ENCODE results near the gene ZFAND3. TPM values are rescaled to one million over a fixed set of nuclear protein-coding genes. Genes with fewer than 3 reads are reported as not detected.

The ZFAND3 gene
- total RNA-seq, 1 donor from 2014 or later: 131 TPM

- H4K20me1 ChIP-seq (ENCODE audit: insufficient read depth, low read length): peaks cover 79% of the 10 kb centered on the region
- no peaks in the 10 kb centered on the region for H3K27me3 ChIP-seq (ENCODE audit: insufficient read depth, low read length)
- peaks cover 3% of the 10 kb centered on the region for H3K4me1 ChIP-seq (ENCODE audit: insufficient read depth, low read length)
- TF ChIP-seq CTCF (IDR thresholded peaks at IDR 0.05; ENCODE audit: insufficient read depth, low read depth, low read length) (no peak), EZH2 (IDR thresholded peaks at IDR 0.05; ENCODE audit: insufficient read depth, low read length) (no peak)
- Mint-ChIP-seq H3K27me3 (ENCODE audit: low read depth, unreplicated experiment) (no peaks in the 10 kb centered on the region), H3K4me1 (ENCODE audit: low read depth, unreplicated experiment) (peaks cover 33% of the 10 kb centered on the region), H3K36me3 (ENCODE audit: low read depth, unreplicated experiment) (peaks cover 3% of the 10 kb centered on the region), H3K27ac (ENCODE audit: unreplicated experiment) (no peak overlapping the region), H3K9me3 (ENCODE audit: unreplicated experiment) (no peaks in the 10 kb centered on the region), H3K4me3 (ENCODE audit: unreplicated experiment) (no peak overlapping the region)
- H2AFZ ChIP-seq (ENCODE audit: low read depth, low read length): no peak overlapping the region
- no peaks in the 10 kb centered on the region for H3K36me3 ChIP-seq (ENCODE audit: insufficient read depth, low read length)
- no peak overlapping the region for H3K9ac ChIP-seq (ENCODE audit: low read length)
- no peaks in the 10 kb centered on the region for H3K9me3 ChIP-seq (ENCODE audit: insufficient read depth, low read depth, low read length)
- peaks cover 63% of the 10 kb centered on the region for H3K79me2 ChIP-seq (ENCODE audit: insufficient read depth, low read length)
- DNase-seq (ENCODE audit: low read depth) (no peak), FAIRE-seq (no peak)
- no peak overlapping the region for H3K27ac ChIP-seq (ENCODE audit: low read depth, low read length)
- no peak overlapping the region for H3K4me3 ChIP-seq (ENCODE audit: insufficient read depth, low read depth, low read length)
- H3K4me2 ChIP-seq (ENCODE audit: low read length): no peak overlapping the region
These were observed 116.6 kb downstream of the ZFAND3 start for GRCh38 chr6:37936150-37936549.

- H3K4me2 ChIP-seq (ENCODE audit: low read length): no peak overlapping the region
- peaks cover 79% of the 10 kb centered on the region for H4K20me1 ChIP-seq (ENCODE audit: insufficient read depth, low read length)
- TF ChIP-seq EZH2 (IDR thresholded peaks at IDR 0.05; ENCODE audit: insufficient read depth, low read length) (no peak), CTCF (IDR thresholded peaks at IDR 0.05; ENCODE audit: insufficient read depth, low read depth, low read length) (no peak)
- no peak overlapping the region for H3K4me3 Mint-ChIP-seq (ENCODE audit: unreplicated experiment)
- no peak overlapping the region for H3K4me3 ChIP-seq (ENCODE audit: insufficient read depth, low read depth, low read length)
- H3K9me3 ChIP-seq (ENCODE audit: insufficient read depth, low read depth, low read length): no peaks in the 10 kb centered on the region
- H3K27ac ChIP-seq (ENCODE audit: low read depth, low read length): no peak overlapping the region
- H3K36me3 ChIP-seq (ENCODE audit: insufficient read depth, low read length): no peaks in the 10 kb centered on the region
- H3K27me3 Mint-ChIP-seq (ENCODE audit: low read depth, unreplicated experiment): no peaks in the 10 kb centered on the region
- FAIRE-seq (no peak), DNase-seq (ENCODE audit: low read depth) (no peak)
- H3K27ac Mint-ChIP-seq (ENCODE audit: unreplicated experiment): no peak overlapping the region
- H3K27me3 ChIP-seq (ENCODE audit: insufficient read depth, low read length): no peaks in the 10 kb centered on the region
- H2AFZ ChIP-seq (ENCODE audit: low read depth, low read length): no peak overlapping the region
- no peak overlapping the region for H3K9ac ChIP-seq (ENCODE audit: low read length)
- peaks cover 3% of the 10 kb centered on the region for H3K36me3 Mint-ChIP-seq (ENCODE audit: low read depth, unreplicated experiment)
- H3K9me3 Mint-ChIP-seq (ENCODE audit: unreplicated experiment): no peaks in the 10 kb centered on the region
- peaks cover 3% of the 10 kb centered on the region for H3K4me1 ChIP-seq (ENCODE audit: insufficient read depth, low read length)
- peaks cover 68% of the 10 kb centered on the region for H3K79me2 ChIP-seq (ENCODE audit: insufficient read depth, low read length)
- H3K4me1 Mint-ChIP-seq (ENCODE audit: low read depth, unreplicated experiment): peaks cover 33% of the 10 kb centered on the region
These were observed 117.4 kb downstream of the ZFAND3 start for GRCh38 chr6:37936906-37937305.

- H3K79me2 ChIP-seq (ENCODE audit: insufficient read depth, low read length): peaks cover 78% of the 10 kb centered on the region
These were observed 119.4 kb downstream of the ZFAND3 start for GRCh38 chr6:37938909-37939308.

More at GRCh38 chr6:37938909-37939308, 119.4 kb downstream of the ZFAND3 start:
- H3K27me3 ChIP-seq (ENCODE audit: insufficient read depth, low read length): no peaks in the 10 kb centered on the region
- H3K4me1 ChIP-seq (ENCODE audit: insufficient read depth, low read length): peaks cover 3% of the 10 kb centered on the region
- H3K9ac ChIP-seq (ENCODE audit: low read length): no peak overlapping the region
- H3K9me3 ChIP-seq (ENCODE audit: insufficient read depth, low read depth, low read length): no peaks in the 10 kb centered on the region
- H3K4me1 Mint-ChIP-seq (ENCODE audit: low read depth, unreplicated experiment): peaks cover 42% of the 10 kb centered on the region
- H3K4me3 Mint-ChIP-seq (ENCODE audit: unreplicated experiment): peak overlapping the region; percentile 4
- H3K4me3 ChIP-seq (ENCODE audit: insufficient read depth, low read depth, low read length): no peak overlapping the region
- no peak overlapping the region for H3K27ac ChIP-seq (ENCODE audit: low read depth, low read length)
- DNase-seq (ENCODE audit: low read depth): peak; percentile 19
- peak overlapping the region; percentile 73 for H3K27ac Mint-ChIP-seq (ENCODE audit: unreplicated experiment)
- no peaks in the 10 kb centered on the region for H3K27me3 Mint-ChIP-seq (ENCODE audit: low read depth, unreplicated experiment)
- H3K36me3 ChIP-seq (ENCODE audit: insufficient read depth, low read length): no peaks in the 10 kb centered on the region
- H3K36me3 Mint-ChIP-seq (ENCODE audit: low read depth, unreplicated experiment): peaks cover 3% of the 10 kb centered on the region
- H3K4me2 ChIP-seq (ENCODE audit: low read length): no peak overlapping the region
- H2AFZ ChIP-seq (ENCODE audit: low read depth, low read length): no peak overlapping the region
- TF ChIP-seq EZH2 (IDR thresholded peaks at IDR 0.05; ENCODE audit: insufficient read depth, low read length) (no peak), CTCF (IDR thresholded peaks at IDR 0.05; ENCODE audit: insufficient read depth, low read depth, low read length) (no peak)
- peaks cover 83% of the 10 kb centered on the region for H4K20me1 ChIP-seq (ENCODE audit: insufficient read depth, low read length)
- no peaks in the 10 kb centered on the region for H3K9me3 Mint-ChIP-seq (ENCODE audit: unreplicated experiment)
- no peak for FAIRE-seq

Data from astrocyte (in vitro differentiated cells and primary cell).